GM19025 (cell line): ENCODE data around the gene SULT1C2.
A peak's percentile ranks its signal among the peaks of the same experiment; 100 is the strongest.

Experiments used
- ATAC-seq: cut with Tn5 transposase; IDR thresholded peaks from one replicate; pipeline ENCODE4 v1.9.1; 2021; ENCODE audit warnings: mild to moderate bottlenecking, low read depth, moderate library complexity; ENCODE audit not compliant: unreplicated experiment

The SULT1C2 gene

GRCh38 chr2:108287169-108287568 lies 1.5 kb upstream of the SULT1C2 start:
- no peak for ATAC-seq

GRCh38 chr2:108293850-108294249 lies 5.2 kb downstream of the SULT1C2 start:
- no peak for ATAC-seq

- ATAC-seq: no peak
These were observed 8.9 kb downstream of the SULT1C2 start for GRCh38 chr2:108297436-108298141.

GRCh38 chr2:108301558-108301957 lies 12.9 kb downstream of the SULT1C2 start:
- no peak for ATAC-seq

- ATAC-seq: peak; percentile 66
These were observed 16.3 kb downstream of the SULT1C2 start for GRCh38 chr2:108304975-108305374.

GRCh38 chr2:108305901-108306300 lies 17.2 kb downstream of the SULT1C2 start:
- ATAC-seq: no peak

GRCh38 chr2:108309903-108310302 lies 21.2 kb downstream of the SULT1C2 start:
- no peak for ATAC-seq

GRCh38 chr2:108314586-108315296 lies 26.0 kb downstream of the SULT1C2 start:
- ATAC-seq: no peak

GRCh38 chr2:108315444-108315934 lies 26.8 kb downstream of the SULT1C2 start:
- ATAC-seq: no peak

GRCh38 chr2:108316033-108316432 lies 27.3 kb downstream of the SULT1C2 start:
- ATAC-seq: no peak

GRCh38 chr2:108316461-108317258 lies 28.0 kb downstream of the SULT1C2 start:
- ATAC-seq: no peak

- ATAC-seq: no peak
These were observed 31.7 kb downstream of the SULT1C2 start for GRCh38 chr2:108320326-108320922.

- ATAC-seq: no peak
These were observed 34.9 kb downstream of the SULT1C2 start for GRCh38 chr2:108323619-108324018.

GRCh38 chr2:108324531-108325255 lies 36.0 kb downstream of the SULT1C2 start:
- ATAC-seq: no peak

- ATAC-seq: no peak
These were observed 37.1 kb downstream of the SULT1C2 start for GRCh38 chr2:108325756-108326155.

GRCh38 chr2:108329771-108330170 lies 41.1 kb downstream of the SULT1C2 start:
- no peak for ATAC-seq

GRCh38 chr2:108330979-108331378 lies 42.3 kb downstream of the SULT1C2 start:
- no peak for ATAC-seq

GRCh38 chr2:108345951-108346350 lies 57.3 kb downstream of the SULT1C2 start:
- no peak for ATAC-seq

- ATAC-seq: no peak
These were observed 58.1 kb downstream of the SULT1C2 start for GRCh38 chr2:108346827-108347226.

GRCh38 chr2:108347786-108348185 lies 59.1 kb downstream of the SULT1C2 start:
- ATAC-seq: no peak
